GM23338 (cell line): Measurements from ENCODE around the gene TWIST2. TPM values are rescaled to one million over a fixed set of nuclear protein-coding genes. Genes with fewer than 3 reads are reported as not detected.

Experiments
- ATAC-seq: fragments of 200-7000 bp; cut with Tn5 transposase; 3 replicates; pipeline ENCODE4 v1.9.1; 2020
- DNase-seq: peaks from one replicate; pipeline ENCODE4 v3.0.0-alpha.2; 2015; ENCODE audit warnings: low spot score
- H2AFZ ChIP-seq: fragments of 200-600 bp; sonication (generic); 2 replicates; pipeline ENCODE4 v1.8.0; 2016; ENCODE audit warnings: antibody characterized with exemption, mild to moderate bottlenecking, moderate library complexity
- H3F3A ChIP-seq: fragments of 200-600 bp; sonication (generic); replicated peaks from 2 replicates; pipeline ENCODE4 v1.8.0; 2017; ENCODE audit warnings: antibody characterized with exemption, mixed run types, low read depth
- H3K27ac ChIP-seq: fragments of 200-600 bp; sonication (generic); 2 replicates; pipeline ENCODE4 v1.6.1; 2016; ENCODE audit warnings: low read depth
- H3K27me3 ChIP-seq: fragments of 200-600 bp; sonication (generic); 2 replicates; pipeline ENCODE4 v1.8.0; 2016; ENCODE audit warnings: mild to moderate bottlenecking, mixed run types, moderate library complexity; ENCODE audit not compliant: insufficient read depth
- H3K36me3 ChIP-seq: fragments of 200-600 bp; sonication (generic); 2 replicates; pipeline ENCODE4 v1.8.0; 2016; ENCODE audit warnings: mild to moderate bottlenecking; ENCODE audit not compliant: insufficient read depth
- H3K4me1 ChIP-seq: fragments of 200-600 bp; sonication (generic); 2 replicates; pipeline ENCODE4 v1.8.0; 2016; ENCODE audit warnings: mild to moderate bottlenecking, moderate library complexity; ENCODE audit not compliant: insufficient read depth
- H3K4me2 ChIP-seq: fragments of 200-600 bp; sonication (generic); 2 replicates; pipeline ENCODE4 v1.7.1; 2017; ENCODE audit warnings: mixed run types
- H3K4me3 ChIP-seq: fragments of 200-600 bp; sonication (generic); 2 replicates; pipeline ENCODE4 v1.6.1; 2016; ENCODE audit warnings: mixed run types
- H3K79me2 ChIP-seq: fragments of 200-600 bp; sonication (generic); replicated peaks from 2 replicates; pipeline ENCODE4 v1.8.0; 2017; ENCODE audit warnings: mild to moderate bottlenecking; ENCODE audit not compliant: insufficient read depth
- H3K9me2 ChIP-seq: fragments of 200-600 bp; sonication (generic); 2 replicates; pipeline ENCODE4 v1.8.0; 2017; ENCODE audit not compliant: insufficient read depth
- H4K20me1 ChIP-seq: fragments of 200-600 bp; sonication (generic); replicated peaks from 2 replicates; pipeline ENCODE4 v1.8.0; 2017; ENCODE audit warnings: mild to moderate bottlenecking; ENCODE audit not compliant: insufficient read depth
- H3K27ac Mint-ChIP-seq: 2 replicates; pipeline ENCODE4 v1.8.0; 2020; ENCODE audit warnings: inconsistent platforms, mild to moderate bottlenecking, moderate library complexity, mixed read lengths
- H3K27me3 Mint-ChIP-seq: 3 replicates; pipeline ENCODE4 v1.8.0; 2022; ENCODE audit warnings: low read depth, mild to moderate bottlenecking, moderate library complexity, mixed read lengths, inconsistent platforms; ENCODE audit not compliant: insufficient read depth, poor library complexity
- H3K36me3 Mint-ChIP-seq: 3 replicates; pipeline ENCODE4 v1.8.0; 2021; ENCODE audit warnings: low read depth, mild to moderate bottlenecking, inconsistent platforms, moderate library complexity, mixed read lengths
- H3K4me1 Mint-ChIP-seq: 3 replicates; pipeline ENCODE4 v1.8.0; 2020; ENCODE audit warnings: mild to moderate bottlenecking, inconsistent platforms, mixed read lengths
- H3K4me3 Mint-ChIP-seq: 3 replicates; pipeline ENCODE4 v1.8.0; 2021; ENCODE audit warnings: moderate library complexity, mild to moderate bottlenecking, inconsistent platforms, mixed read lengths
- H3K9me3 Mint-ChIP-seq: 3 replicates; pipeline ENCODE4 v1.8.0; 2020; ENCODE audit warnings: moderate library complexity, mild to moderate bottlenecking, inconsistent platforms, mixed read lengths
- CREB1 ChIP-seq: fragments of 250-450 bp; sonication (Bioruptor Pico); IDR thresholded peaks from 2 replicates; pipeline ENCODE4 v1.5.0; 2020; ENCODE audit warnings: low read depth, mild to moderate bottlenecking, moderate library complexity
- EZH2 ChIP-seq: fragments of 200-600 bp; sonication (generic); IDR thresholded peaks from one replicate; pipeline ENCODE4 v1.8.0; 2017; ENCODE audit warnings: antibody characterized with exemption, mild to moderate bottlenecking, low read depth; ENCODE audit not compliant: unreplicated experiment
- EZH2phosphoT487 ChIP-seq: fragments of 200-600 bp; sonication (generic); IDR thresholded peaks from one replicate; pipeline ENCODE4 v1.8.1; 2018; ENCODE audit warnings: antibody characterized with exemption; ENCODE audit not compliant: unreplicated experiment
- JUNB ChIP-seq: IDR thresholded peaks from one replicate; pipeline ENCODE4 v1.6.1; 2016; ENCODE audit warnings: antibody characterized with exemption; ENCODE audit not compliant: unreplicated experiment
- NANOG ChIP-seq: IDR thresholded peaks from 2 replicates; pipeline ENCODE4 v1.6.1; 2016; ENCODE audit warnings: antibody characterized with exemption, borderline replicate concordance
- POLR2AphosphoS5 ChIP-seq: IDR thresholded peaks from 2 replicates; pipeline ENCODE4 v1.6.1; 2016; ENCODE audit warnings: antibody characterized with exemption, low read depth
- REST ChIP-seq: IDR thresholded peaks from one replicate; pipeline ENCODE4 v1.6.1; 2018; ENCODE audit warnings: antibody characterized with exemption; ENCODE audit not compliant: unreplicated experiment
- STAT1 ChIP-seq: IDR thresholded peaks from one replicate; pipeline ENCODE4 v1.6.1; 2016; ENCODE audit warnings: antibody characterized with exemption; ENCODE audit not compliant: unreplicated experiment
- ZNF114 ChIP-seq: fragments of 250-450 bp; sonication (Bioruptor Pico); IDR thresholded peaks from 2 replicates; pipeline ENCODE4 v1.5.0; 2020; ENCODE audit warnings: mild to moderate bottlenecking, moderate library complexity
- ZNF331 ChIP-seq: fragments of 250-450 bp; sonication (Bioruptor Pico); IDR thresholded peaks from 2 replicates; pipeline ENCODE4 v1.5.0; 2020; ENCODE audit warnings: low read depth, mild to moderate bottlenecking, moderate library complexity
- ZNF462 ChIP-seq: fragments of 250-450 bp; sonication (Bioruptor Pico); IDR thresholded peaks from 2 replicates; pipeline ENCODE4 v1.5.0; 2020; ENCODE audit warnings: mild to moderate bottlenecking, moderate library complexity
- polyA plus RNA-seq: library from polyadenylated mRNA; unstranded; fragments of >200 nt; fragmentation: Nextera tagmentation; extraction: Ambion mirVana; gene quantifications from 2 replicates; pipeline ENCODE4 v1.2.1, GENCODE V29; 2016
- total RNA-seq: library from RNA; depleted of rRNA; stranded (reverse); fragments of >200 nt; shearing (Covaris generic); gene quantifications from 2 replicates; pipeline ENCODE4 v1.2.3, GENCODE V29; 2014
- TF ChIP-seq, protein P1 (sequence below): IDR thresholded peaks from 2 replicates; pipeline ENCODE4 v1.6.1; 2016; ENCODE audit warnings: antibody characterized with exemption
- TF ChIP-seq, protein P2 (sequence below), 2 experiments: fragments of 200-600 bp in 1 of 2; sonication (generic) in 1 of 2; conservative IDR thresholded peaks; 2 replicates each; pipeline versions ENCODE4 v1.5.1 to v1.6.1; 2016 to 2017; ENCODE audit warnings: antibody characterized with exemption in 2 of 2, low read depth in 2 of 2, mild to moderate bottlenecking in 2 of 2, moderate library complexity in 1 of 2

The TWIST2 gene
- total and polyA plus RNA-seq, 2 experiments from 2014 or later: 7.0 to 12.5 TPM

- H3K36me3 ChIP-seq: no peaks in the 10 kb centered on the region
- H3K4me1 ChIP-seq: no peaks in the 10 kb centered on the region
- H3F3A ChIP-seq: no peaks in the 10 kb centered on the region
- no peak overlapping the region for H2AFZ ChIP-seq
- H3K4me2 ChIP-seq: no peak overlapping the region
- no peaks in the 10 kb centered on the region for H3K4me1 Mint-ChIP-seq
- no peaks in the 10 kb centered on the region for H3K36me3 Mint-ChIP-seq
- no peaks in the 10 kb centered on the region for H4K20me1 ChIP-seq
- no peak overlapping the region for H3K27ac Mint-ChIP-seq
- H3K79me2 ChIP-seq: no peaks in the 10 kb centered on the region
- ATAC-seq (no peak), DNase-seq (no peak)
- no peak overlapping the region for H3K4me3 ChIP-seq
- peaks cover 1% of the 10 kb centered on the region for H3K27me3 Mint-ChIP-seq
- H3K27me3 ChIP-seq: no peaks in the 10 kb centered on the region
- peaks cover 9% of the 10 kb centered on the region; the same call in 2 of the 3 replicates for H3K9me3 Mint-ChIP-seq
- no peaks in the 10 kb centered on the region for H3K9me2 ChIP-seq
- no peak overlapping the region for H3K27ac ChIP-seq
- no peak for TF ChIP-seq JUNB
- TF ChIP-seq STAT1: no peak
- no peak for TF ChIP-seq EZH2phosphoT487
- TF ChIP-seq REST: no peak
- no peak for TF ChIP-seq ZNF331 (CRISPR knock-in tag)
- no peak for TF ChIP-seq EZH2
- TF ChIP-seq, protein P1, sequence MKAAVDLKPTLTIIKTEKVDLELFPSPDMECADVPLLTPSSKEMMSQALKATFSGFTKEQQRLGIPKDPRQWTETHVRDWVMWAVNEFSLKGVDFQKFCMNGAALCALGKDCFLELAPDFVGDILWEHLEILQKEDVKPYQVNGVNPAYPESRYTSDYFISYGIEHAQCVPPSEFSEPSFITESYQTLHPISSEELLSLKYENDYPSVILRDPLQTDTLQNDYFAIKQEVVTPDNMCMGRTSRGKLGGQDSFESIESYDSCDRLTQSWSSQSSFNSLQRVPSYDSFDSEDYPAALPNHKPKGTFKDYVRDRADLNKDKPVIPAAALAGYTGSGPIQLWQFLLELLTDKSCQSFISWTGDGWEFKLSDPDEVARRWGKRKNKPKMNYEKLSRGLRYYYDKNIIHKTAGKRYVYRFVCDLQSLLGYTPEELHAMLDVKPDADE: no peak
- TF ChIP-seq, protein P2, sequence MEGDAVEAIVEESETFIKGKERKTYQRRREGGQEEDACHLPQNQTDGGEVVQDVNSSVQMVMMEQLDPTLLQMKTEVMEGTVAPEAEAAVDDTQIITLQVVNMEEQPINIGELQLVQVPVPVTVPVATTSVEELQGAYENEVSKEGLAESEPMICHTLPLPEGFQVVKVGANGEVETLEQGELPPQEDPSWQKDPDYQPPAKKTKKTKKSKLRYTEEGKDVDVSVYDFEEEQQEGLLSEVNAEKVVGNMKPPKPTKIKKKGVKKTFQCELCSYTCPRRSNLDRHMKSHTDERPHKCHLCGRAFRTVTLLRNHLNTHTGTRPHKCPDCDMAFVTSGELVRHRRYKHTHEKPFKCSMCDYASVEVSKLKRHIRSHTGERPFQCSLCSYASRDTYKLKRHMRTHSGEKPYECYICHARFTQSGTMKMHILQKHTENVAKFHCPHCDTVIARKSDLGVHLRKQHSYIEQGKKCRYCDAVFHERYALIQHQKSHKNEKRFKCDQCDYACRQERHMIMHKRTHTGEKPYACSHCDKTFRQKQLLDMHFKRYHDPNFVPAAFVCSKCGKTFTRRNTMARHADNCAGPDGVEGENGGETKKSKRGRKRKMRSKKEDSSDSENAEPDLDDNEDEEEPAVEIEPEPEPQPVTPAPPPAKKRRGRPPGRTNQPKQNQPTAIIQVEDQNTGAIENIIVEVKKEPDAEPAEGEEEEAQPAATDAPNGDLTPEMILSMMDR (conservative IDR thresholded peaks at IDR 0.05; ENCODE audit: low read depth in 2 of 2): no peak
- no peak for TF ChIP-seq POLR2AphosphoS5
- TF ChIP-seq ZNF462 (CRISPR knock-in tag): no peak
- TF ChIP-seq ZNF114 (CRISPR knock-in tag): no peak
- no peak for TF ChIP-seq CREB1
- TF ChIP-seq NANOG: no peak
- H3K4me3 Mint-ChIP-seq: no peak overlapping the region
Observed at GRCh38 chr2:238802957-238803356, 44.9 kb upstream of the TWIST2 start.
